Transverse colon (tissue), 4 donors: ENCODE data around the gene PBX1. TPM values are rescaled to one million over a fixed set of nuclear protein-coding genes. Genes with fewer than 3 reads are reported as not detected.

Source experiments
- DNase-seq: peaks from one replicate; pipeline ENCODE4 v3.0.0-alpha.2; 2019
- H3K27ac ChIP-seq, 4 donors: fragments of 200-600 bp; sonication (generic); 2 replicates each; pipeline ENCODE4 v1.5.1; 2016 to 2018; ENCODE audit warnings: inconsistent platforms in 4 of 4
- H3K27me3 ChIP-seq: fragments of 200-600 bp; sonication (generic); 2 replicates; pipeline ENCODE4 v1.5.1; 2017; ENCODE audit warnings: inconsistent platforms
- H3K36me3 ChIP-seq, 4 donors: fragments of 200-600 bp; sonication (generic); 2 replicates each; pipeline ENCODE4 v1.5.1; 2017 to 2019; ENCODE audit warnings: inconsistent platforms in 4 of 4
- H3K4me1 ChIP-seq, 4 donors: fragments of 200-600 bp; sonication (generic); 2 replicates each; pipeline ENCODE4 v1.5.1; 2017 to 2020; ENCODE audit warnings: inconsistent platforms in 4 of 4
- H3K4me3 ChIP-seq, 4 donors: fragments of 200-600 bp; sonication (generic); 1 replicate in 1 of 4; 2 replicates in 3 of 4; pipeline versions ENCODE4 v1.5.1 to v1.6.1; 2017 to 2019; ENCODE audit warnings: inconsistent platforms in 4 of 4
- H3K9me3 ChIP-seq, 2 donors: fragments of 200-600 bp; sonication (generic); 2 replicates each; pipeline ENCODE4 v1.5.1; 2017 to 2019; ENCODE audit warnings: inconsistent platforms in 2 of 2
- CTCF ChIP-seq, 5 experiments: fragments of 200-600 bp in 3 of 5; fragments of 450-650 bp in 2 of 5; sonication (generic) in 3 of 5; IDR thresholded peaks; 1 replicate in 2 of 5; 2 replicates in 3 of 5; pipeline ENCODE4 v1.5.1; 2016 to 2017; ENCODE audit warnings: antibody characterized with exemption in 5 of 5, inconsistent platforms in 3 of 5, mild to moderate bottlenecking in 2 of 5, moderate library complexity in 1 of 5
- EP300 ChIP-seq: sonication (generic); formaldehyde crosslinking; IDR thresholded peaks from one replicate; pipeline ENCODE4 v1.6.1; 2017; ENCODE audit warnings: antibody characterized with exemption, low read depth
- POLR2A ChIP-seq: fragments of 450-650 bp; IDR thresholded peaks from one replicate; pipeline ENCODE4 v1.6.1; 2016; ENCODE audit warnings: antibody characterized with exemption, mild to moderate bottlenecking, moderate library complexity
- POLR2AphosphoS5 ChIP-seq, 3 donors: sonication (generic); formaldehyde crosslinking; IDR thresholded peaks; one replicate each; pipeline ENCODE4 v1.6.1; 2016; ENCODE audit warnings: antibody characterized with exemption in 3 of 3
- WGBS, 2 donors: methylation state at CpG; one replicate each; pipeline ENCODE4 v1.1.5; 2018; ENCODE audit warnings: low coverage in 1 of 2; 5-methylcytosine and 5-hydroxymethylcytosine counted together
- in situ Hi-C, 4 donors: fragments of 200-750 bp; cut with MboI; loops; one replicate each; pipeline versions ENCODE4 v1.15.0 to v1.15.1; 2017; ENCODE audit warnings: low sequenced_read_pairs in 3 of 4, low pct_ligation_motif_present in 1 of 4, low pct_unique_long_range_greater_than_20kb in 1 of 4
- intact Hi-C: fragments of 100-400 bp; cut with DNase I; formaldehyde crosslinking; loops from one replicate; pipeline ENCODE4 v1.15.1; 2023; ENCODE audit warnings: low total_unique reads
- total RNA-seq, 4 donors: library from RNA; depleted of rRNA; stranded (reverse); fragments of >200 nt; gene quantifications; one replicate each; pipeline ENCODE4 v1.1.0, GENCODE V29; 2016

PBX1 gene
- total RNA-seq, 4 donors from 2014 or later, result 46.8 to 77.2 (median 50.7) TPM

- intact Hi-C loops, result no loop called here
- Histone ChIP-seq H3K27me3 (no peaks in the 10 kb centered on the region), H3K4me1 (peaks cover 0 to 51% (median 0%) of the 10 kb centered on the region in 4 donors), H3K27ac (peak overlapping the region; percentile 87 to 89 (median 87)), H3K9me3 (no peaks in the 10 kb centered on the region), H3K4me3 (peak overlapping the region; percentile 7 to 90 (median 54)), H3K36me3 (no peaks in the 10 kb centered on the region)
- in situ Hi-C loops, result loop anchor here in 1 of 4 donors (10.0 kb wide), 1 partner anchor 221 kb away; no protein-coding TSS in a partner anchor
- no peak for TF ChIP-seq POLR2A
- no peak for TF ChIP-seq CTCF (IDR thresholded peaks at IDR 0.05)
- no peak for TF ChIP-seq POLR2AphosphoS5 (IDR thresholded peaks at IDR 0.05)
- TF ChIP-seq EP300, result no peak
- WGBS, 2 donors, result 34 to 41% methylated on average over 10 of the region's 10 CpGs
- DNase-seq, result no peak
Observed at GRCh38 chr1:164563721-164564360, 4.9 kb downstream of the PBX1 start.

- no peaks in the 10 kb centered on the region for H3K9me3 ChIP-seq
- H3K4me3 ChIP-seq, result peak overlapping the region in 3 of 4 donors; percentile 22 to 90 (median 86)
- no peaks in the 10 kb centered on the region for H3K36me3 ChIP-seq
- in situ Hi-C loops, result loop anchor here in 1 of 4 donors (10.0 kb wide), 1 partner anchor 220 kb away; no protein-coding TSS in a partner anchor
- intact Hi-C loops, result no loop called here
- no peaks in the 10 kb centered on the region for H3K27me3 ChIP-seq
- TF ChIP-seq EP300, result no peak
- peak overlapping the region; percentile 87 to 89 (median 87) for H3K27ac ChIP-seq
- no peak for DNase-seq
- H3K4me1 ChIP-seq, result peaks cover 0 to 53% (median 0%) of the 10 kb centered on the region in 4 donors
- WGBS, 2 donors, result 52 to 60% methylated on average over 3 of the region's 3 CpGs
Observed at GRCh38 chr1:164564378-164564777, 5.4 kb downstream of the PBX1 start.

GRCh38 chr1:164565357-164565756, 6.4 kb downstream of the PBX1 start:
- intact Hi-C loops, result no loop called here
- H3K36me3 ChIP-seq, result no peaks in the 10 kb centered on the region
- peaks cover 0 to 53% (median 0%) of the 10 kb centered on the region in 4 donors for H3K4me1 ChIP-seq
- in situ Hi-C loops, result loop anchor here in 1 of 4 donors (10.0 kb wide), 1 partner anchor 219 kb away; no protein-coding TSS in a partner anchor
- no peaks in the 10 kb centered on the region for H3K27me3 ChIP-seq
- TF ChIP-seq POLR2AphosphoS5 (IDR thresholded peaks at IDR 0.05) (no peak), CTCF (IDR thresholded peaks at IDR 0.05) (no peak), EP300 (no peak), POLR2A (no peak)
- 46 to 57% methylated on average over 2 of the region's 2 CpGs for WGBS, 2 donors
- H3K4me3 ChIP-seq, result peak overlapping the region in 2 of 4 donors; percentile 86 to 90
- H3K9me3 ChIP-seq, result no peaks in the 10 kb centered on the region
- H3K27ac ChIP-seq, result peak overlapping the region; percentile 87 to 89 (median 87)
- DNase-seq, result no peak

- Histone ChIP-seq H3K4me3 (no peak overlapping the region), H3K4me1 (peaks cover 0 to 57% (median 5%) of the 10 kb centered on the region in 4 donors), H3K9me3 (no peaks in the 10 kb centered on the region), H3K27ac (peak overlapping the region in 1 of 4 donors; percentile 33), H3K36me3 (no peaks in the 10 kb centered on the region), H3K27me3 (no peaks in the 10 kb centered on the region)
- DNase-seq, result no peak
- intact Hi-C loops (no loop called here), in situ Hi-C loops (loop anchor here in 1 of 4 donors (10.0 kb wide), 1 partner anchor 217 kb away; no protein-coding TSS in a partner anchor)
- 79 to 82% methylated on average over 4 of the region's 4 CpGs for WGBS, 2 donors
- TF ChIP-seq POLR2AphosphoS5 (IDR thresholded peaks at IDR 0.05) (no peak), CTCF (IDR thresholded peaks at IDR 0.05) (no peak), EP300 (no peak), POLR2A (no peak)
Observed at GRCh38 chr1:164567774-164568173, 8.8 kb downstream of the PBX1 start.
